HepG2 (cell line): ENCODE results near the gene OTUD4.

Experiments used
- ATF2 ChIP-seq: sonication (generic); formaldehyde crosslinking; IDR thresholded peaks from 2 replicates; pipeline ENCODE4 v1.4.0; 2020; ENCODE audit warnings: missing genetic modification reagents
- EZH2 ChIP-seq: conservative IDR thresholded peaks from 2 replicates; pipeline ENCODE4 v1.6.1; 2012; ENCODE audit warnings: mild to moderate bottlenecking, low read depth, low read length, moderate library complexity
- JUNB ChIP-seq: sonication (generic); formaldehyde crosslinking; IDR thresholded peaks from 2 replicates; pipeline ENCODE4 v1.8.0; 2022; ENCODE audit warnings: missing genetic modification reagents, mild to moderate bottlenecking, borderline replicate concordance
- REST ChIP-seq, 2 experiments: IDR thresholded peaks; 2 replicates each; pipeline ENCODE4 v1.6.1; 2011 to 2012; ENCODE audit warnings: low read length in 2 of 2, borderline replicate concordance in 1 of 2, low read depth in 1 of 2, mild to moderate bottlenecking in 1 of 2, moderate library complexity in 1 of 2
- TAF1 ChIP-seq: sonication (generic); formaldehyde crosslinking; IDR thresholded peaks from 2 replicates; pipeline ENCODE4 v1.4.0; 2020; ENCODE audit warnings: missing genetic modification reagents
- XRCC5 ChIP-seq: fragments of 200-400 bp; formaldehyde crosslinking; optimal IDR thresholded peaks from 2 replicates; pipeline ENCODE3; 2017; ENCODE audit warnings: mild to moderate bottlenecking, low read length
- ZFYVE20 ChIP-seq: sonication (generic); formaldehyde crosslinking; IDR thresholded peaks from 2 replicates; pipeline ENCODE4 v1.8.0; 2023; ENCODE audit warnings: low read depth, mild to moderate bottlenecking, moderate library complexity, missing genetic modification reagents, borderline replicate concordance
- ZNF619 ChIP-seq: sonication (generic); formaldehyde crosslinking; IDR thresholded peaks from 2 replicates; pipeline ENCODE4 v1.4.0; 2020; ENCODE audit warnings: mild to moderate bottlenecking, missing genetic modification reagents
- ZNF891 ChIP-seq: sonication (generic); formaldehyde crosslinking; IDR thresholded peaks from 2 replicates; pipeline ENCODE4 v1.5.0; 2020; ENCODE audit warnings: mild to moderate bottlenecking, missing genetic modification reagents

DNA sequence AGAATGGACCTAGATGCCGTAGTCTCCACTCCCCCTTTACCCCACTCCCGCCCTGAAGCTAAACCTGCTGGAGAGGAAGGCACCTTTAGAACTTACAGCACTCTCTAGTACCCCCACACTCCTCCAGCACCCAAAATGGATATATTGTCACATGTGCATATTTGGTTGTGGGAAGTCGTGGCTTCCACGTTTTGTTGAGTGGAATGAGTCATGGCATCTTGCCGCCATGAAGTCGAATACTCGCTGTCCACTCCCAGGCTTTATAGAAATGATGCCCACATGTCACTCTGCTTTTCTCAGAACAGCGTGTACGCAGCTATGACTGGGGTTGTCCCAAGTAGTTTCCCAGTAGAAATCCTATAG lies 81.7 kb downstream of the OTUD4 start:
- TF ChIP-seq ZNF891 (CRISPR knock-in tag) (no peak), EZH2 (no peak), TAF1 (no peak), ZFYVE20 (CRISPR knock-in tag) (0 out of 2 replicates have a peak, but pooled peaks have one; percentile 46), ATF2 (CRISPR knock-in tag) (no peak), ZNF619 (CRISPR knock-in tag) (no peak), JUNB (no peak), XRCC5 (no peak), REST (IDR thresholded peaks at IDR 0.05; ENCODE audit: borderline replicate concordance in 1 of 2, low read depth in 1 of 2, low read length in 2 of 2) (no peak; a peak in 1 of 4 replicates)
